SK-N-SH (cell line): ENCODE measurements around the gene SH3GL2. TPM values are rescaled to one million over a fixed set of nuclear protein-coding genes. Genes with fewer than 3 reads are reported as not detected.

ENCODE experiments used
- CTCF ChIA-PET: fragments of 300-600, 350-600 bp; formaldehyde crosslinking; extraction: SDS; loops from one replicate; lab custom pipeline; 2021; lab: Yijun Ruan, JAX
- POLR2A ChIA-PET: fragments of 350-600 bp; sonication (Branson Sonifier 250); formaldehyde crosslinking; extraction: SDS; loops from one replicate; lab custom pipeline; 2020; ENCODE audit warnings: antibody characterized with exemption, inconsistent platforms; lab: Yijun Ruan, JAX
- DNase-seq: peaks from one replicate; pipeline ENCODE4 v3.0.0; 2012
- H2AFZ ChIP-seq: fragments of 200-600 bp; sonication (generic); 2 replicates; pipeline ENCODE4 v1.8.1; 2016; ENCODE audit warnings: antibody characterized with exemption, mild to moderate bottlenecking, low read depth
- H3F3A ChIP-seq: fragments of 200-600 bp; sonication (generic); replicated peaks from 2 replicates; pipeline ENCODE3; 2016; ENCODE audit warnings: antibody characterized with exemption, mild to moderate bottlenecking; ENCODE audit not compliant: insufficient read depth
- H3K27ac ChIP-seq, 2 experiments: fragments of 200-500 bp in 1 of 2; fragments of 200-600 bp in 1 of 2; sonication (Bioruptor generic) in 1 of 2; sonication (generic), shearing (Covaris generic) in 1 of 2; 2 replicates each; pipeline versions ENCODE4 v1.5.1 to v1.6.1; 2014 to 2016; ENCODE audit warnings: low read depth in 2 of 2, inconsistent platforms in 1 of 2, low read length in 1 of 2, mild to moderate bottlenecking in 1 of 2, mixed read lengths in 1 of 2
- H3K27me3 ChIP-seq: fragments of 200-600 bp; sonication (generic), shearing (Covaris generic); 2 replicates; pipeline ENCODE4 v1.6.1; 2016; ENCODE audit warnings: mixed run types; ENCODE audit not compliant: insufficient read depth
- H3K36me3 ChIP-seq, 2 experiments: fragments of 200-500 bp in 1 of 2; fragments of 200-600 bp in 1 of 2; sonication (Bioruptor generic) in 1 of 2; sonication (generic) in 1 of 2; replicated peaks in 1 of 2; 2 replicates each; pipeline versions ENCODE3 to v1.5.1; 2014 to 2016; ENCODE audit warnings: low read length in 1 of 2, mild to moderate bottlenecking in 1 of 2; ENCODE audit not compliant: insufficient read depth in 2 of 2, control insufficient read depth in 1 of 2
- H3K4me1 ChIP-seq, 2 experiments: fragments of 200-500 bp in 1 of 2; fragments of 200-600 bp in 1 of 2; sonication (Bioruptor generic) in 1 of 2; sonication (generic), shearing (Covaris generic) in 1 of 2; 2 replicates each; pipeline versions ENCODE4 v1.5.1 to v1.6.1; 2014 to 2016; ENCODE audit warnings: low read depth in 1 of 2, low read length in 1 of 2, mixed run types in 1 of 2; ENCODE audit not compliant: insufficient read depth in 2 of 2, control insufficient read depth in 1 of 2
- H3K4me2 ChIP-seq: fragments of 200-600 bp; sonication (generic), shearing (Covaris generic); 2 replicates; pipeline ENCODE4 v1.6.1; 2017; ENCODE audit warnings: mixed run types
- H3K4me3 ChIP-seq, 2 experiments: fragments of 200-500 bp in 1 of 2; fragments of 200-600 bp in 1 of 2; sonication (Bioruptor generic) in 1 of 2; sonication (generic), shearing (Covaris generic) in 1 of 2; 2 replicates each; pipeline versions ENCODE4 v1.5.1 to v1.8.1; 2014 to 2016; ENCODE audit warnings: low read depth in 2 of 2, inconsistent platforms in 1 of 2, low read length in 1 of 2, mild to moderate bottlenecking in 1 of 2, mixed read lengths in 1 of 2, moderate library complexity in 1 of 2
- H3K79me2 ChIP-seq: fragments of 200-600 bp; sonication (generic); 2 replicates; pipeline ENCODE4 v1.8.1; 2017; ENCODE audit warnings: mild to moderate bottlenecking; ENCODE audit not compliant: insufficient read depth
- H3K9ac ChIP-seq: fragments of 200-600 bp; sonication (generic); 2 replicates; pipeline ENCODE4 v1.6.1; 2017; ENCODE audit warnings: mixed run types
- H3K9me2 ChIP-seq: fragments of 200-600 bp; sonication (generic); 2 replicates; pipeline ENCODE4 v1.6.1; 2017; ENCODE audit warnings: mixed run types
- H3K9me3 ChIP-seq: fragments of 200-600 bp; sonication (generic); 2 replicates; pipeline ENCODE4 v1.6.1; 2017; ENCODE audit warnings: mixed run types, mild to moderate bottlenecking, moderate library complexity
- H4K20me1 ChIP-seq: fragments of 200-600 bp; sonication (generic); 2 replicates; pipeline ENCODE4 v1.6.1; 2017; ENCODE audit warnings: mild to moderate bottlenecking, mixed run types; ENCODE audit not compliant: insufficient read depth
- ELF1 ChIP-seq: IDR thresholded peaks from 2 replicates; pipeline ENCODE4 v1.4.0; 2012
- EZH2phosphoT487 ChIP-seq: fragments of 200-600 bp; sonication (generic); IDR thresholded peaks from 2 replicates; pipeline ENCODE4 v1.6.1; 2017; ENCODE audit warnings: low read depth, mixed run types, mild to moderate bottlenecking, antibody characterized with exemption, moderate library complexity, borderline replicate concordance
- FOSL2 ChIP-seq: IDR thresholded peaks from 2 replicates; pipeline ENCODE4 v1.4.0; 2012; ENCODE audit warnings: low read depth, mild to moderate bottlenecking, moderate library complexity, borderline replicate concordance
- FOXJ3 ChIP-seq: sonication (generic); formaldehyde crosslinking; IDR thresholded peaks from 2 replicates; pipeline ENCODE4 v1.5.1; 2020; ENCODE audit warnings: mild to moderate bottlenecking, missing genetic modification reagents
- GATA2 ChIP-seq: sonication (generic); formaldehyde crosslinking; IDR thresholded peaks from 2 replicates; pipeline ENCODE4 v1.5.0; 2020; ENCODE audit warnings: mild to moderate bottlenecking, missing genetic modification reagents
- MEF2A ChIP-seq: IDR thresholded peaks from 2 replicates; pipeline ENCODE4 v1.4.0; 2012; ENCODE audit warnings: low read depth, borderline replicate concordance
- POLR2AphosphoS5 ChIP-seq: IDR thresholded peaks from 2 replicates; pipeline ENCODE4 v1.6.1; 2012; ENCODE audit warnings: low read depth, low read length
- RAD21 ChIP-seq: IDR thresholded peaks from 2 replicates; pipeline ENCODE4 v1.6.1; 2012; ENCODE audit warnings: mild to moderate bottlenecking, low read length
- RCOR1 ChIP-seq: fragments of 150-350 bp; IDR thresholded peaks from 2 replicates; pipeline ENCODE4 v1.6.1; 2017; ENCODE audit warnings: antibody characterized with exemption, low read length
- RFX5 ChIP-seq: IDR thresholded peaks from 2 replicates; pipeline ENCODE4 v1.6.1; 2012; ENCODE audit warnings: mild to moderate bottlenecking, improper control_type of control experiment, low read length
- SMC3 ChIP-seq: IDR thresholded peaks from 2 replicates; pipeline ENCODE4 v1.6.1; 2012; ENCODE audit warnings: low read depth, low read length, improper control_type of control experiment
- TCF12 ChIP-seq: IDR thresholded peaks from 2 replicates; pipeline ENCODE4 v1.4.0; 2012
- TEAD4 ChIP-seq: IDR thresholded peaks from 2 replicates; pipeline ENCODE4 v1.4.0; 2012; ENCODE audit warnings: mild to moderate bottlenecking, borderline replicate concordance; ENCODE audit not compliant: insufficient read depth
- YY1 ChIP-seq: IDR thresholded peaks from 2 replicates; pipeline ENCODE4 v1.4.0; 2012; ENCODE audit warnings: low read depth, mild to moderate bottlenecking
- WGBS: methylation state at CpG from one replicate; pipeline ENCODE4 v1.1.6; 2017; ENCODE audit warnings: low lambda C conversion rate; 5-methylcytosine and 5-hydroxymethylcytosine counted together
- polyA plus RNA-seq, 3 experiments: library from polyadenylated mRNA; depleted of rRNA; stranded (reverse); fragments of >200 nt; gene quantifications; 2 replicates each; pipeline ENCODE4 v1.2.3, GENCODE V29; 2012
- TF ChIP-seq, protein P1 (sequence below): IDR thresholded peaks from 2 replicates; pipeline ENCODE4 v1.4.0; 2012; ENCODE audit warnings: low read depth, borderline replicate concordance
- TF ChIP-seq, protein P2 (sequence below): fragments of 200-600 bp; sonication (generic); IDR thresholded peaks from 2 replicates; pipeline ENCODE4 v1.6.1; 2017; ENCODE audit warnings: antibody characterized with exemption, mild to moderate bottlenecking, moderate library complexity
- TF ChIP-seq, protein P3 (sequence below): IDR thresholded peaks from 2 replicates; pipeline ENCODE4 v1.4.0; 2012; ENCODE audit warnings: low read depth, borderline replicate concordance
- TF ChIP-seq, protein P4 (sequence below): IDR thresholded peaks from 2 replicates; pipeline ENCODE4 v1.4.0; 2012; ENCODE audit warnings: low read depth
- TF ChIP-seq, protein P5 (sequence below): IDR thresholded peaks from 2 replicates; pipeline ENCODE4; 2012

The SH3GL2 gene
- polyA plus RNA-seq, 1 of the 3 experiments (the other 2 are of a cell fraction), result 0.05 TPM

DNA sequence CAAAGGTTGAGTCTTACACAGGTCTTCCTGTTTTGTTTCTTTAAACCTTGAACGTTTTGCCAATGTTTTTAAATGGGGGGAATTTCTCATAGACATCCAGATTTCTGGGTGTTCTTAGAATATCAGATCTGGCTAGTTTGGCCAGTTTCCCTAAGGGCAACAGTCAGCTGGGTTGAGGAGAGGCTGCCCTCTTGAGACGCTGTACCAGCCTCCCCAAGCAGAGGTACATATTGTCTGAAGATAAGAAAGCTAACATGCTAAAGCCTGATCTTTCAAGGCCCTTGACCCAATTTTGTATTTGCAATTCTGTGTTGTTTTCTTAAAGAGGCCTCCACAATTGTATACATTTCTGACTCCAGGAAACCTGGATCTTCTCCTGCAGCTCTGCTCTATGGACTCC, 21.9 kb upstream of the SH3GL2 start:
- H2AFZ ChIP-seq, result no peak overlapping the region
- 7% methylated on average over 2 of the region's 2 CpGs for WGBS
- H3K4me1 ChIP-seq, result no peaks in the 10 kb centered on the region
- no peak overlapping the region for H3K4me2 ChIP-seq
- H3K9me3 ChIP-seq, result no peaks in the 10 kb centered on the region
- H3K27ac ChIP-seq, result no peak overlapping the region
- ChIA-PET CTCF (interaction anchor here (0.8 kb wide), 1 partner anchor 12 kb away, joined by 3 read pairs; no protein-coding TSS in a partner anchor), POLR2A (no interaction called here)
- H3K79me2 ChIP-seq, result no peaks in the 10 kb centered on the region
- H3K9ac ChIP-seq, result no peak overlapping the region
- no peak for DNase-seq
- H3K4me3 ChIP-seq, result no peak overlapping the region
- H3K36me3 ChIP-seq, result no peaks in the 10 kb centered on the region
- TF ChIP-seq, protein P1, sequence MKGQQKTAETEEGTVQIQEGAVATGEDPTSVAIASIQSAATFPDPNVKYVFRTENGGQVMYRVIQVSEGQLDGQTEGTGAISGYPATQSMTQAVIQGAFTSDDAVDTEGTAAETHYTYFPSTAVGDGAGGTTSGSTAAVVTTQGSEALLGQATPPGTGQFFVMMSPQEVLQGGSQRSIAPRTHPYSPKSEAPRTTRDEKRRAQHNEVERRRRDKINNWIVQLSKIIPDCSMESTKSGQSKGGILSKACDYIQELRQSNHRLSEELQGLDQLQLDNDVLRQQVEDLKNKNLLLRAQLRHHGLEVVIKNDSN, result no peak
- TF ChIP-seq TEAD4 (no peak), RAD21 (no peak), TCF12 (no peak), RFX5 (no peak), POLR2AphosphoS5 (no peak), FOSL2 (no peak), MEF2A (no peak), GATA2 (CRISPR knock-in tag) (no peak), ELF1 (no peak), SMC3 (no peak), YY1 (no peak), FOXJ3 (CRISPR knock-in tag) (no peak), RCOR1 (no peak), EZH2phosphoT487 (no peak)
- TF ChIP-seq, protein P2, sequence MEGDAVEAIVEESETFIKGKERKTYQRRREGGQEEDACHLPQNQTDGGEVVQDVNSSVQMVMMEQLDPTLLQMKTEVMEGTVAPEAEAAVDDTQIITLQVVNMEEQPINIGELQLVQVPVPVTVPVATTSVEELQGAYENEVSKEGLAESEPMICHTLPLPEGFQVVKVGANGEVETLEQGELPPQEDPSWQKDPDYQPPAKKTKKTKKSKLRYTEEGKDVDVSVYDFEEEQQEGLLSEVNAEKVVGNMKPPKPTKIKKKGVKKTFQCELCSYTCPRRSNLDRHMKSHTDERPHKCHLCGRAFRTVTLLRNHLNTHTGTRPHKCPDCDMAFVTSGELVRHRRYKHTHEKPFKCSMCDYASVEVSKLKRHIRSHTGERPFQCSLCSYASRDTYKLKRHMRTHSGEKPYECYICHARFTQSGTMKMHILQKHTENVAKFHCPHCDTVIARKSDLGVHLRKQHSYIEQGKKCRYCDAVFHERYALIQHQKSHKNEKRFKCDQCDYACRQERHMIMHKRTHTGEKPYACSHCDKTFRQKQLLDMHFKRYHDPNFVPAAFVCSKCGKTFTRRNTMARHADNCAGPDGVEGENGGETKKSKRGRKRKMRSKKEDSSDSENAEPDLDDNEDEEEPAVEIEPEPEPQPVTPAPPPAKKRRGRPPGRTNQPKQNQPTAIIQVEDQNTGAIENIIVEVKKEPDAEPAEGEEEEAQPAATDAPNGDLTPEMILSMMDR, result no peak
- TF ChIP-seq, protein P3, sequence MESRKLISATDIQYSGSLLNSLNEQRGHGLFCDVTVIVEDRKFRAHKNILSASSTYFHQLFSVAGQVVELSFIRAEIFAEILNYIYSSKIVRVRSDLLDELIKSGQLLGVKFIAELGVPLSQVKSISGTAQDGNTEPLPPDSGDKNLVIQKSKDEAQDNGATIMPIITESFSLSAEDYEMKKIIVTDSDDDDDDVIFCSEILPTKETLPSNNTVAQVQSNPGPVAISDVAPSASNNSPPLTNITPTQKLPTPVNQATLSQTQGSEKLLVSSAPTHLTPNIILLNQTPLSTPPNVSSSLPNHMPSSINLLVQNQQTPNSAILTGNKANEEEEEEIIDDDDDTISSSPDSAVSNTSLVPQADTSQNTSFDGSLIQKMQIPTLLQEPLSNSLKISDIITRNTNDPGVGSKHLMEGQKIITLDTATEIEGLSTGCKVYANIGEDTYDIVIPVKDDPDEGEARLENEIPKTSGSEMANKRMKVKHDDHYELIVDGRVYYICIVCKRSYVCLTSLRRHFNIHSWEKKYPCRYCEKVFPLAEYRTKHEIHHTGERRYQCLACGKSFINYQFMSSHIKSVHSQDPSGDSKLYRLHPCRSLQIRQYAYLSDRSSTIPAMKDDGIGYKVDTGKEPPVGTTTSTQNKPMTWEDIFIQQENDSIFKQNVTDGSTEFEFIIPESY, result no peak
- TF ChIP-seq, protein P4, sequence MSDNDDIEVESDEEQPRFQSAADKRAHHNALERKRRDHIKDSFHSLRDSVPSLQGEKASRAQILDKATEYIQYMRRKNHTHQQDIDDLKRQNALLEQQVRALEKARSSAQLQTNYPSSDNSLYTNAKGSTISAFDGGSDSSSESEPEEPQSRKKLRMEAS, result no peak
- TF ChIP-seq, protein P5, sequence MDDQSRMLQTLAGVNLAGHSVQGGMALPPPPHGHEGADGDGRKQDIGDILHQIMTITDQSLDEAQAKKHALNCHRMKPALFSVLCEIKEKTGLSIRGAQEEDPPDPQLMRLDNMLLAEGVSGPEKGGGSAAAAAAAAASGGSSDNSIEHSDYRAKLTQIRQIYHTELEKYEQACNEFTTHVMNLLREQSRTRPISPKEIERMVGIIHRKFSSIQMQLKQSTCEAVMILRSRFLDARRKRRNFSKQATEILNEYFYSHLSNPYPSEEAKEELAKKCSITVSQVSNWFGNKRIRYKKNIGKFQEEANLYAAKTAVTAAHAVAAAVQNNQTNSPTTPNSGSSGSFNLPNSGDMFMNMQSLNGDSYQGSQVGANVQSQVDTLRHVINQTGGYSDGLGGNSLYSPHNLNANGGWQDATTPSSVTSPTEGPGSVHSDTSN, result no peak
- no peaks in the 10 kb centered on the region for H3K27me3 ChIP-seq
- no peaks in the 10 kb centered on the region for H4K20me1 ChIP-seq
- H3F3A ChIP-seq, result no peaks in the 10 kb centered on the region
- H3K9me2 ChIP-seq, result no peaks in the 10 kb centered on the region
